ENCODE results near the gene ABCC2.
"Not testable (repeated sequence)": the region's sequence is repeated elsewhere in the genome, so short reads cannot be mapped to it uniquely, and the experiment has no call there.

The ABCC2 gene

GRCh38 chr10:99782447-99783286 is at the start of gene ABCC2:
TSS of gene ABCC2 (plus strand) at chr10:99782640. CDS start at chr10:99782845, 205 bp downstream.
- ATAC-seq (no peak), DNase-seq (no peak)

GRCh38 chr10:99733366-99733765 is 49.1 kb upstream of the ABCC2 start:
- DNase-seq (no peak), ATAC-seq (no peak)

- not testable (repeated sequence) for DNase-seq, ATAC-seq
Observed at GRCh38 chr10:99734111-99734510, 48.3 kb upstream of the ABCC2 start.

GRCh38 chr10:99740260-99740659 is 42.2 kb upstream of the ABCC2 start:
- ATAC-seq (no peak), DNase-seq (no peak)

GRCh38 chr10:99740933-99741559 is 41.4 kb upstream of the ABCC2 start:
- DNase-seq, result no peak
- no peak for ATAC-seq

GRCh38 chr10:99742254-99742653 is 40.2 kb upstream of the ABCC2 start:
- DNase-seq (no peak), ATAC-seq (no peak)

GRCh38 chr10:99742701-99743100 is 39.7 kb upstream of the ABCC2 start:
- no peak for ATAC-seq
- no peak for DNase-seq

- DNase-seq, result no peak
- no peak for ATAC-seq
Observed at GRCh38 chr10:99743841-99744240, 38.6 kb upstream of the ABCC2 start.

- DNase-seq, ATAC-seq: not testable (repeated sequence)
Observed at GRCh38 chr10:99746166-99746565, 36.3 kb upstream of the ABCC2 start.

- DNase-seq (no peak), ATAC-seq (no peak)
Observed at GRCh38 chr10:99748823-99749451, 33.5 kb upstream of the ABCC2 start.

- DNase-seq (no peak), ATAC-seq (no peak)
Observed at GRCh38 chr10:99750641-99751040, 31.8 kb upstream of the ABCC2 start.

GRCh38 chr10:99754670-99755069 is 27.8 kb upstream of the ABCC2 start:
- ATAC-seq, result no peak

GRCh38 chr10:99756159-99756558 is 26.3 kb upstream of the ABCC2 start:
- ATAC-seq (no peak), DNase-seq (no peak)

More at GRCh38 chr10:99754670-99755069, 27.8 kb upstream of the ABCC2 start:
- DNase-seq, result no peak

- DNase-seq (no peak), ATAC-seq (no peak)
Observed at GRCh38 chr10:99758211-99758891, 24.1 kb upstream of the ABCC2 start.

- DNase-seq (no peak), ATAC-seq (no peak)
Observed at GRCh38 chr10:99760321-99760720, 22.1 kb upstream of the ABCC2 start.

- DNase-seq (no peak), ATAC-seq (no peak)
Observed at GRCh38 chr10:99761365-99761764, 21.1 kb upstream of the ABCC2 start.

- DNase-seq (no peak), ATAC-seq (no peak)
Observed at GRCh38 chr10:99765672-99766301, 16.7 kb upstream of the ABCC2 start.

GRCh38 chr10:99766302-99766681 is 16.1 kb upstream of the ABCC2 start:
- no peak for DNase-seq
- peak; percentile 43 for ATAC-seq

GRCh38 chr10:99767901-99768300 is 14.5 kb upstream of the ABCC2 start:
- ATAC-seq (no peak), DNase-seq (no peak)

- DNase-seq (no peak), ATAC-seq (no peak)
Observed at GRCh38 chr10:99768556-99768955, 13.9 kb upstream of the ABCC2 start.

GRCh38 chr10:99769706-99770105 is 12.7 kb upstream of the ABCC2 start:
- ATAC-seq (no peak), DNase-seq (no peak)

- no peak for ATAC-seq
- DNase-seq, result no peak
Observed at GRCh38 chr10:99770408-99771045, 11.9 kb upstream of the ABCC2 start.

All from stimulated activated naive CD8-positive, alpha-beta T cell treated with anti-CD3 and anti-CD28 coated beads, Interleukin-15, Interleukin-2, amounts not matched to agents 100 U/mL and 50 U/mL, for 24 hours (primary cell).